GM18868 (cell line): ENCODE measurements around the gene APMAP.

ENCODE experiments used
- ATAC-seq: cut with Tn5 transposase; IDR thresholded peaks from one replicate; pipeline ENCODE4 v1.9.1; 2021; ENCODE audit warnings: mild to moderate bottlenecking, moderate library complexity; ENCODE audit not compliant: unreplicated experiment

The APMAP gene

GRCh38 chr20:24915440-24915839 is 77.1 kb downstream of the APMAP start:
- no peak for ATAC-seq

GRCh38 chr20:24914388-24915241 is 77.9 kb downstream of the APMAP start:
- no peak for ATAC-seq

- ATAC-seq: no peak
These were observed 79.4 kb downstream of the APMAP start for GRCh38 chr20:24913076-24913628.
